Measurements from ENCODE around the gene CDC45. TPM values are rescaled to one million over a fixed set of nuclear protein-coding genes. Genes with fewer than 3 reads are reported as not detected.

CDC45 gene
- total and polyA plus RNA-seq, 2 of the 13 experiments (the other 11 are each of a cell fraction or from before 2014, with no cell fraction given): 14.4 to 36.3 TPM

GRCh38 chr22:19492504-19493174 lies 12.9 kb downstream of the CDC45 start:
- DNase-seq (ENCODE audit: low spot score): no peak
- no peak overlapping the region for H3K9ac ChIP-seq (ENCODE audit: insufficient read depth, low read depth, low read length)
- no peak overlapping the region for H2AFZ ChIP-seq (ENCODE audit: low read length)
- ATAC-seq: no peak
- 88% methylated on average over 5 of the region's 6 CpGs for WGBS (ENCODE audit: low lambda C conversion rate)
- no peak overlapping the region for H3K27ac ChIP-seq (ENCODE audit: extremely low read length, insufficient read depth, low read length)
- H3K4me3 ChIP-seq (replicated peaks in 1 of 3; ENCODE audit: insufficient read depth in 1 of 3, low read depth in 2 of 3, low read length in 3 of 3): no peak overlapping the region
- no TSS peak for BruUV-seq (replicated peaks)
- no peaks in the 10 kb centered on the region for H3K9me3 ChIP-seq (ENCODE audit: low read length)
- no peak for FAIRE-seq
- TF ChIP-seq ETV5 (CRISPR knock-in tag; IDR thresholded peaks at IDR 0.05; ENCODE audit: borderline replicate concordance) (no peak), ZNF570 (CRISPR knock-in tag; IDR thresholded peaks at IDR 0.05; ENCODE audit: borderline replicate concordance) (no peak), ZNF678 (CRISPR knock-in tag; IDR thresholded peaks at IDR 0.05) (no peak), NAIF1 (CRISPR knock-in tag; IDR thresholded peaks at IDR 0.05; ENCODE audit: borderline replicate concordance) (no peak), ZNF713 (CRISPR knock-in tag; IDR thresholded peaks at IDR 0.05) (no peak), ZNF878 (CRISPR knock-in tag; IDR thresholded peaks at IDR 0.05) (no peak), TBX2 (CRISPR knock-in tag; IDR thresholded peaks at IDR 0.05; ENCODE audit: borderline replicate concordance) (no peak), CBX5 (CRISPR knock-in tag; IDR thresholded peaks at IDR 0.05; ENCODE audit: borderline replicate concordance) (no peak), ZNF296 (CRISPR knock-in tag; conservative IDR thresholded peaks at IDR 0.05) (no peak), CBX2 (IDR thresholded peaks at IDR 0.05; ENCODE audit: low read depth, low read length) (no peak), CBX2 (CRISPR knock-in tag; IDR thresholded peaks at IDR 0.05; ENCODE audit: low read depth) (no peak), TRIM22 (IDR thresholded peaks at IDR 0.05) (no peak), HIC2 (CRISPR knock-in tag; IDR thresholded peaks at IDR 0.05; ENCODE audit: low read depth) (no peak), HNRNPK (IDR thresholded peaks at IDR 0.05; ENCODE audit: low read depth, low read length, poor library complexity, severe bottlenecking) (no peak)
- no peaks in the 10 kb centered on the region for H3K27me3 ChIP-seq (ENCODE audit: control insufficient read depth in 1 of 2, insufficient read depth in 2 of 2, low read length in 2 of 2)
- ChIA-PET CTCF (ENCODE audit: low intra/inter-chr PET ratio, low total read pairs) (no interaction called here), POLR2A (no interaction called here)
- peaks cover 8 to 59% of the 10 kb centered on the region in 2 experiments for H3K36me3 ChIP-seq (replicated peaks in 1 of 2; ENCODE audit: control insufficient read depth in 1 of 2, insufficient read depth in 2 of 2, low read length in 2 of 2)
- in situ Hi-C loops (cut with HindIII; ENCODE audit: extremely low pct_ligation_motif_present, low pct_unique_long_range_greater_than_20kb) (no loop called here), intact Hi-C loops (cut with micrococcal nuclease; ENCODE audit: unreplicated experiment) (no loop called here)
- no peak overlapping the region for H3K4me2 ChIP-seq (ENCODE audit: low read depth, low read length)
- no peaks in the 10 kb centered on the region for H4K20me1 ChIP-seq (ENCODE audit: insufficient read depth, low read length)
- H3K79me2 ChIP-seq (ENCODE audit: insufficient read depth, low read length): no peaks in the 10 kb centered on the region
- no peaks in the 10 kb centered on the region for H3K4me1 ChIP-seq (ENCODE audit: insufficient read depth, low read length)

All from HepG2 (cell line).